Right lobe of liver (tissue), 6 donors: ENCODE data around the gene TNFAIP8. TPM values are rescaled to one million over a fixed set of nuclear protein-coding genes. Genes with fewer than 3 reads are reported as not detected.
A peak's percentile ranks its signal among the peaks of the same experiment; 100 is the strongest.

Experiments used
- ATAC-seq, 4 donors: fragments of 200-7000 bp; cut with Tn5 transposase; one replicate each; pipeline ENCODE4 v1.9.1; 2020; ENCODE audit warnings: mild to moderate bottlenecking in 4 of 4, moderate library complexity in 4 of 4
- DNase-seq, 3 donors: peaks; one replicate each; pipeline ENCODE4 v3.0.0-alpha.2; 2020
- H3K27ac ChIP-seq, 3 donors: fragments of 200-600 bp; one replicate each; pipeline ENCODE4 v1.8.0; 2022
- H3K27me3 ChIP-seq, 2 donors: fragments of 200-600 bp; one replicate each; pipeline ENCODE4 v1.8.0; 2022
- H3K36me3 ChIP-seq, 4 donors: fragments of 200-600 bp; sonication (generic) in 1 of 4; one replicate each; pipeline versions ENCODE4 v1.5.1 to v1.8.0; 2017 to 2022; ENCODE audit warnings: control low read depth in 1 of 4
- H3K4me1 ChIP-seq, 4 donors: fragments of 200-600 bp; sonication (generic) in 1 of 4; one replicate each; pipeline versions ENCODE4 v1.5.1 to v1.8.0; 2017 to 2022; ENCODE audit warnings: control low read depth in 1 of 4
- H3K4me3 ChIP-seq, 3 donors: fragments of 200-600 bp; one replicate each; pipeline ENCODE4 v1.8.0; 2022
- H3K9me3 ChIP-seq, 4 donors: fragments of 200-600 bp; sonication (generic) in 1 of 4; one replicate each; pipeline versions ENCODE4 v1.5.1 to v1.8.0; 2017 to 2022; ENCODE audit warnings: control low read depth in 1 of 4
- CTCF ChIP-seq, 4 donors: fragments of 200-600 bp in 3 of 4; fragments of 450-650 bp in 1 of 4; IDR thresholded peaks; one replicate each; pipeline versions ENCODE4 v1.5.1 to v1.8.0; 2016 to 2022; ENCODE audit warnings: antibody characterized with exemption in 4 of 4, mild to moderate bottlenecking in 2 of 4
- POLR2A ChIP-seq: fragments of 450-650 bp; IDR thresholded peaks from one replicate; pipeline ENCODE4 v1.6.1; 2017; ENCODE audit warnings: antibody characterized with exemption, mild to moderate bottlenecking
- WGBS: methylation state at CpG from one replicate; pipeline ENCODE4 v1.1.6; 2018; ENCODE audit warnings: low coverage, low lambda C conversion rate; ENCODE audit not compliant: insufficient coverage; ENCODE audit errors: missing lambda C conversion rate; 5-methylcytosine and 5-hydroxymethylcytosine counted together
- intact Hi-C, 2 donors: fragments of 100-400 bp; cut with DNase I; formaldehyde crosslinking; loops; one replicate each; pipeline versions ENCODE4 v1.11.2 to v1.14.1; 2022
- total RNA-seq, 6 experiments: library from RNA; depleted of rRNA in 2 of 6; stranded (reverse); fragments of >200 nt in 2 of 6; fragmentation: NEBNext Ultra II Directional in 3 of 6; extraction: Animal tissue kit (Norgen Biotek cat#: 25700) in 3 of 6; gene quantifications; one replicate each; pipeline versions ENCODE4 v1.1.0 to v1.2.4, GENCODE V29; 2016 to 2023
- donor health status: DM: no; HTN: yes; CAD: no.
- donor health status: DM: no; HTN: no; CAD: no.
- donor health status: DM: no; HTN: no; CAD: no.
- donor health status: DM: no; HTN: yes; CAD: no.
- donor health status: DM: no; HTN: yes; CAD: no.

TNFAIP8 gene
- total RNA-seq, 6 experiments from 2014 or later = 2.2 to 26.7 (median 5.4) TPM

GRCh38 chr5:119316086-119316485, 39.7 kb upstream of the TNFAIP8 start:
- Histone ChIP-seq H3K4me3 (no peak overlapping the region), H3K9me3 (no peaks in the 10 kb centered on the region), H3K27me3 (no peaks in the 10 kb centered on the region), H3K4me1 (peaks cover 0 to 4% (median 0%) of the 10 kb centered on the region in 4 donors), H3K36me3 (no peaks in the 10 kb centered on the region), H3K27ac (no peak overlapping the region)
- TF ChIP-seq POLR2A (no peak), CTCF (IDR thresholded peaks at IDR 0.05) (no peak)
- no peak for DNase-seq
- intact Hi-C loops = no loop called here
- ATAC-seq = peak in 1 of 4 donors; percentile 5
- 92% methylated on average over 8 of the region's 8 CpGs for WGBS

GRCh38 chr5:119316906-119317305, 38.9 kb upstream of the TNFAIP8 start:
- peaks cover 0 to 4% (median 0%) of the 10 kb centered on the region in 4 donors for H3K4me1 ChIP-seq
- H3K36me3 ChIP-seq = no peaks in the 10 kb centered on the region
- no peaks in the 10 kb centered on the region for H3K9me3 ChIP-seq
- DNase-seq = no peak
- no peaks in the 10 kb centered on the region for H3K27me3 ChIP-seq
- TF ChIP-seq CTCF (IDR thresholded peaks at IDR 0.05) = no peak
- TF ChIP-seq POLR2A = no peak
- ATAC-seq = no peak
- intact Hi-C loops = no loop called here
- no peak overlapping the region for H3K27ac ChIP-seq
- H3K4me3 ChIP-seq = no peak overlapping the region
- 70% methylated on average over 3 of the region's 3 CpGs for WGBS

GRCh38 chr5:119318256-119318894, 37.4 kb upstream of the TNFAIP8 start:
- Histone ChIP-seq H3K9me3 (no peaks in the 10 kb centered on the region), H3K4me1 (peaks cover 0 to 4% (median 0%) of the 10 kb centered on the region in 4 donors), H3K27ac (no peak overlapping the region), H3K36me3 (no peaks in the 10 kb centered on the region), H3K27me3 (no peaks in the 10 kb centered on the region), H3K4me3 (no peak overlapping the region)
- DNase-seq (no peak), ATAC-seq (peak in 1 of 4 donors; percentile 21)
- no peak for TF ChIP-seq POLR2A
- no peak for TF ChIP-seq CTCF (IDR thresholded peaks at IDR 0.05)
- 49% methylated on average over 7 of the region's 7 CpGs for WGBS
- intact Hi-C loops = no loop called here

- no peak for ATAC-seq
- Histone ChIP-seq H3K36me3 (no peaks in the 10 kb centered on the region), H3K9me3 (no peaks in the 10 kb centered on the region), H3K27me3 (no peaks in the 10 kb centered on the region), H3K4me3 (no peak overlapping the region), H3K4me1 (peaks cover 0 to 4% (median 0%) of the 10 kb centered on the region in 4 donors), H3K27ac (no peak overlapping the region)
- TF ChIP-seq CTCF (IDR thresholded peaks at IDR 0.05) (no peak), POLR2A (no peak)
- no peak for DNase-seq
- WGBS = 86% methylated on average over 5 of the region's 5 CpGs
- intact Hi-C loops = no loop called here
Observed at GRCh38 chr5:119319401-119319800, 36.4 kb upstream of the TNFAIP8 start.
